Activated CD4-positive, alpha-beta T cell treated with anti-CD3 and anti-CD28 coated beads, Interleukin-2, amount 50 U/mL, for 24 hours (primary cell): Measurements from ENCODE around the gene SNTB2.
"Not testable (repeated sequence)": the region's sequence is repeated elsewhere in the genome, so short reads cannot be mapped to it uniquely, and the experiment has no call there.

Experiments used
- DNase-seq, 2 donors: peaks; one replicate each; pipeline ENCODE4 v3.0.0-alpha.2; 2020; ENCODE audit warnings: low read depth in 1 of 2, low spot score in 1 of 2

Gene SNTB2

DNA sequence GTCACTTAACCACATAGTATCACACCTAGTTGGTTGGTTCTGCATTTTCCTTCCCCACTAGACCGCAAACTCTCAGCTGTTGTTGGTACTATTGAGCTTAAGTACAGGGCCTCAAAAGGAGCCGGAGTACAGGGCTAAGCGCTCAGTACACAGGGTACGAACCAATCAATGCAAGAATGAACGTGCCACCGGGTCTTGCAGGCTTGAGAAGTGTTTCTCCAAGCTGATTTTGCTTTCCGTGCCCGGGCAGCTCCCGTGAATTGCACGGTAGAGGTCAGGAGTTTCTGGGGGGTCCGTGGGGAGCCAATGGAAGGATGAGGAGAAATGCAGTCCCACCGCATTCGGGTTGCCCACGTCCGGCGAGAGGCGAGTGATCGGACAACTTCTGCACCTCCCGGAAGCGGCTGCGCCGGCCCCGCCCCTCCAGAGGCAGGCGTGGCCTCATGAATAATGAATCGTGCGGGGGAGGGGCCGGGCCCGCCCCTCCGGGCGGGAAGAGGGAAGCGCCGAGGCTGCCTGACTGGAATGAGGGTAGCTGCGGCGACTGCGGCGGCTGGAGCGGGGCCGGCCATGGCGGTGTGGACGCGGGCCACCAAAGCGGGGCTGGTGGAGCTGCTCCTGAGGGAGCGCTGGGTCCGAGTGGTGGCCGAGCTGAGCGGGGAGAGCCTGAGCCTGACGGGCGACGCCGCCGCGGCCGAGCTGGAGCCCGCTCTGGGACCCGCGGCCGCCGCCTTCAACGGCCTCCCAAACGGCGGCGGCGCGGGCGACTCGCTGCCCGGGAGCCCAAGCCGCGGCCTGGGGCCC is at the start of gene SNTB2:
SNTB2 (plus strand) TSS at position 523 of the 804 bp plus-strand sequence; CDS start at position 526, 3 bp downstream.
- peak; percentile 60 to 64 for DNase-seq

DNA sequence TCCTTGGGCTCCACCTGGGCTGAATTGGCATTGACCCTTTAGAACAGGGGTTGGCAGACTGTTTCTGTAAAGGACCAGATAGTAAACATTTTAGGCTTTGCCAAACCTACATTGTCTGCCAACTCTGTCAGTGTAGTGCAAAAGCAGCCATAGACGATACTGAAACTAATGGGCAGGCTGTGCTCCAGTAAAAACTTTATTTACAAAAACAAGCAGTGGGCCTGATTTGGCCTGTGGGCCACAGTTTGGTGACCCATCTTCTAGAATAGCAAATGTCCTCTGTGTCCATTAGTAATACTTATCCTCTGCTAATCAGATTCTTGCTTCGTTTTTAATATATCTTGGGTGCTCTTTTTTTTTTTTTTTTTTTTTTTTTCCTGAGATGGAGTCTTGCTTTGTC is 48.4 kb upstream of the SNTB2 start:
- no peak for DNase-seq

DNA sequence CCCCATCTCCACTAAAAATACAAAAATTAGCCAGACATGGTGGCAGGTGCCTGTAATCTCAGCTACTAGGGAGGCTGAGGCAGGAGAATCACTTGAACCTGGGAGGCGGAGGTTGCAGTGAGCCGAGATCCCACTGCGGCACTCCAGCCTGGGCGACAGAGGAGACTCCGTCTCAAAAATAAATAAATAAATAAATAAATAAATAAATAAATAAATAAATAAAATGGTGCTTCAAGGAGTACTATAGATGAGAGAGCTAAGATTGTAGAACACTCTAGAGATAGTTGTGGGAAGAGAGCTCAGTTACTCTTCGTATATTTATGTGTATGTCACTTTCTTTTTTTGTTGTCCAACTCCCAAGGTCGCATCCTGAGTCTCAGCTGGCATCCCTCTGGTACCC is 47.5 kb upstream of the SNTB2 start:
- not testable (repeated sequence) for DNase-seq

DNA sequence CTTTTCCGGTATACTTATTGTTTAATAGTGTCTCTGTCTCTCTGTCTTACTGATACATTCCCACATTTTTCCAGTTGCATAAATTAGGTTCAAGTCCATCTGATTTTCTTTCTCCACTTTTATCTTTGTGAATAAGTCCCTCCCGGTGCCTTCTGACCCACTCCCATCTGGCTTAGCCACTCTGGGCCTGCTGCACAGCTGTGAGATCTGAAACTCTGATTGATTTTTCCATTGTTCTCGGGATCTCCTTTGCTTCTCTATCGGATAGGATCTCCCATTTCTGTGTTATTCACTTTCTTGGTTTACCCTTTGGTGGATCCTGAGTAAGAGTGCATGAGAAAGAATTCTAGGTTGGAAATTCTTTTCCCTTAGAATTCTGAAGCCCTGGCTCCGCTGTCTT is 46.0 kb upstream of the SNTB2 start:
- no peak for DNase-seq

DNA sequence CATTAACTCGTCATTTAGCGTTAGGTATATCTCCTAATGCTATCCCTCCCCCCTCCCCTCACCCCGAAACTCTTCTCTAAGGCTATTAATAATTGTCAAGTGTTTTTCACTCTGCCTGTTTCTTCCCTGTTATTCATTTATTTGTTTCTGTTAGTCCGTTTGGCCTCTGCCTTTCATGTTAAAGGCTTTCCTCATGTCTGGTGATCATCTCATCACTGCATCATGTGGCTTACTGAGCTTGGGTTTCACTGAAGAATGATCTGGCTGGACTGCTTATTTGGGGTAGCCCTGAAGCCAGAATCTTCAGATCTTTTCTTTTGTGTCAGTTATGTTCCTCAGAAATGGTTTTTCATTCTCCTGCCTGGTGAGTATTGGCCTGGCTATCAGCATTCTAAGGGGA is 45.0 kb upstream of the SNTB2 start:
- DNase-seq, result no peak

DNA sequence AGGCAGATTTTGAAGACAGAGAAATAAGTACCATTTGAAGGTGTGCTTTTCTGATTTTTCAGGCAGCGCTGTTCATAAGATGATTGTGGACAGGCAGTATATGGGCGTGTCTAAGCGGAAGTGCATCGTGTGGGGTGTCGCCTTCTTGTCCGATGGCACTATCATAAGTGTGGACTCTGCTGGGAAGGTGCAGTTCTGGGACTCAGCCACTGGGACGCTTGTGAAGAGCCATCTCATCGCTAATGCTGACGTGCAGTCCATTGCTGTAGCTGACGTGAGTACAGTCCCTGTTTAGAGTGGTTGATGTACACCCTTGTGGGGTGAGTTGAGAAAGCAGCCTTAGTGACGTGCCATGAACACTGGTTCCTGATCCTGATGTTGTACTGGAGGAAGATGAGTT is 43.8 kb upstream of the SNTB2 start:
- DNase-seq, result no peak

DNA sequence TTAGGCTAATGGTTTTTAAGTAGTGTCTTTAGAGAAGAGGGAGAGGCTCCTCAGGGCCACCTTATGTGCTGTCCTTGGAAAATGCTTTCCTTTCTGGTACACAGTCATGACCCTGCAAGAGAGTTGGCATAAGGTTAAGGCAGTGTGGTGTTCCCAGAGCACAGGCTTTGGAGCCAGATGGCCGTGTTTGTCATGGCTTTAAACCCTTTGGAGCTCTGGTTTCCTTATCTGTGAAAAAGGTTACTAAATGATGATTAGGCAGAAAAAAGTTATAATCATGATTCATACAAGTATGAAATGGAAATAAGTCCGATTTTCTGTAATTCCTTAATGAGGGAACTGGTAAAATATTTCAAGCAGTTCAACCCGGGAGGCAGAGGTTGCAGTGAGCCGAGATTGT is 41.3 kb upstream of the SNTB2 start:
- DNase-seq, result no peak

DNA sequence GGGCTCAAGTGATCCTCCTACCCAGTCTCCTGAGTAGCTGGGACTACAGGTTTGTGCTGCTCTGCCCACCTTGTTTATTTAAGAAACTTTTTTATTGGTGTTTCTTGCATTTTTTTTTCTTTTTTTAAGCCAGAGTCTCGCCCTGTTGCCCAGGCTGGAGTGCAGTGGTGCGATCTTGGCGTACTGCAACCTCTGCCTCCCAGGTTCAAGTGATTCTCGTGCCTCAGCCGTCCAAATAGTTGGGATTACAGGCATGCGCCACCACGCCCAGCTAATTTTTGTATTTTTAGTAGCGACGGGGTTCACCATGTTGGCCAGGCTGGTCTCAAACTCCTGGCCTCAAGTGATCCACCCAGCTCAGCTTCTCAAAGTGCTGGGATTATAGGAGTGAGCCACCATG is 37.3 kb upstream of the SNTB2 start:
- not testable (repeated sequence) for DNase-seq

DNA sequence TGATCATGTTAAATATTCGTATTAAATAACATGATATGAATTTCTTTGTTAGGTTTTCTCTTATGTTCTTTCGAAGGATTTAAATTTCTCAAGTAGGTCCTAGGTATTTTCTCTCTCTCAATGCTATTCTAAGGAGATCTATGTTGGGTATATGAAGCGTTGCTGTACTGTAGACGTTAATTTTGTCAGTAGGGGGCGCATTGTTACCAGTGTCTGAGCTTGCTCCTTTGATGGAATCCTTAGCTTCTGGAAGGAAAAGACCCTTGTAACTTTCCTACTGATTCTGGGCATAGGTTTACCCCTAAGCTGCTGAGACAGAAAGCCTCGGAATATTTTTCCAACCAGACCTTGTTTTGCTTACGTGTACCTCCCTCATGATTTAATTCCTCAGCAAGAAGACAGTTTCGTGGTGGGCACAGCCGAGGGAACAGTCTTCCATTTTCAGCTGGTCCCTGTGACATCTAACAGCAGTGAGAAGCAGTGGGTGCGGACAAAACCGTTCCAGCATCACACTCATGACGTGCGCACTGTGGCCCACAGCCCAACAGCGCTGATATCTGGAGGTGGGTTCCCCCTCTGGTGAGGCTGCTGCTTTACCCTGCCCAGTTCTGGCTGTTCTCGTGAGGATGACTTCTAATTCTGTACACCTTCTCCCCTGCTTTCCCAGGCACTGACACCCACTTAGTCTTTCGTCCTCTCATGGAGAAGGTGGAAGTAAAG is 36.7 kb upstream of the SNTB2 start:
- peak in 1 of 2 donors; percentile 57 for DNase-seq

DNA sequence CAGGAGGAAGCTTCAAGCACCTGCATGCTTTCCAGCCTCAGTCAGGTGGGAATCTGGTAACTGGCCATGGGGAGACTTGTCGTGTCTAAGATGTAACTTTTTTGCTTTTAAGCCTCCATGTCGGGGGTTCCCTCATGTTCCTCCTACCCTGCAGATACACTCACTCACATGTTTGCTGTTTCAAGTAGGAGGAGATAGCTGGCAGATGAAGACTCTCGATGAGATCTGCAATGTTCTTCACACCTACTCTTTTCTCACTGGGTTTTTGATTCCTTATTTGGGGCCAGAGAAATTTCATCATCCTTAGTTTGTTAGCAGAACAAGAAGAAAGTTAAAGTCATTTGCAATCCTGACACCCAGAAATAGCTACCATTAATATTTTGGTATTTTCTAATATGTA is 29.8 kb upstream of the SNTB2 start:
- DNase-seq, result no peak

DNA sequence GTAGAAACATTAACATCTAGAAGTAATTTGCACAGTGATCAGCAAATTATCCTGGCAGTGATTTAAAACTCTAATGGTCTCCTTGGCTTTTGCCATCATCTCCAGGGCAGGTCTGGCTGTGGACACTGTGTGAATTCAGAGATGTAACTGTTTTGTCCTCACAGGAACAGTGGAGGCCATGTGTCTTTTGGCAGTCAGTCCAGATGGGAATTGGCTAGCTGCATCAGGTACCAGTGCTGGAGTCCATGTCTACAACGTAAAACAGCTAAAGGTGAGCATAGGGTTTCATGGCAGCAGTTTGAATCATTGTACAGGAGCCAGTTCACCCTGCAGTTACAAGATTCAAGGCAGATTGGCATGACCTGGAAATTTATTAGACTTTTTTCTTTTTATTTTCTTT is 26.8 kb upstream of the SNTB2 start:
- no peak for DNase-seq

DNA sequence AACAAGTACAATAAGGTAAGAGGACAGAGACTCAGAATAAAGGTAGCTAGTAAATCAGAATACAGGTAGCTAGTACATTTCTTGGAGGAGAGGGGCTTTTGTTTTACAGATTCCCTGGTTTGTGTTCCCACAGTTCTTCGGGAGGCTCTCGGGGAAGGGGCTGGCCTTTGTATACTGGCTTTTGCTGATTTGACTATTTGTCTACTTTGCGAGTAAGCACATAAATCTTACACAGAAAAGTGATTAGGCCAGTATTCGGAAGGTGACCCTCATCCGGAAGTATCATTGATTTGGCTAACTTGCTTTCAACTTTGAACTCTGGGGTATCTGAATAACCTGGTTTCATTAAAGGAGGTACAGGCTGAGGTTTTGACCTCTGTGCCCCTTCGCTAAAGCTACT is 21.4 kb upstream of the SNTB2 start:
- DNase-seq, result no peak

DNA sequence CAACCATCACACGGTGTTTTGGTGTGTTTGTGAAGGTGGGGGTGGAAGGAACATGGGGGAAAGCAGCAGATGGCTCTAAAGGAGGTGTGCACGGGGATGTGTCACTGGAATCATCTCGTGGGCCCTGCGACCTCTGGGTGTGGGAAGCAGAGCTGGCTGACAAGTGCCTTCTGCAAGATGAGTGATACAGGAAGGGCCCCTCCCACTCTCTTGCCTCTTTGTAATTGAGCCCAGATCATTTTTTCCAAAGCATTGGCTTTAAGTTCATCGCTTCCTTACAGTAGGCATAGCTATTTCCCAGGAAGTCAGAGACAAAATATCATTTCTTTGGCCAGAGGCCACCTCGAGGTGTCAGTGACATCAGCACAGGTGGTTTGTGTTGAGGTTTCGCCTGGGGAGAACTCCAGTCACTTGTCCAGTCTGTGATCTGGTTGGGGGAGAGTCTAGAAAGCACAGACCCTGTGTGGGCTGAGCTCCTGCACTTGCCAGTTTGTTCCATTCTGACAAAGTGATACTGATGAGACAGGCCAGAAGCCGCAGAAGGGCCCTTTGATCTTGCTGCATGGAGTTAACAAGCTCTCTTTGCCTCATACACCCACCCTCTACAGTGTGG is 20.6 kb upstream of the SNTB2 start:
- peak; percentile 57 to 81 for DNase-seq

DNA sequence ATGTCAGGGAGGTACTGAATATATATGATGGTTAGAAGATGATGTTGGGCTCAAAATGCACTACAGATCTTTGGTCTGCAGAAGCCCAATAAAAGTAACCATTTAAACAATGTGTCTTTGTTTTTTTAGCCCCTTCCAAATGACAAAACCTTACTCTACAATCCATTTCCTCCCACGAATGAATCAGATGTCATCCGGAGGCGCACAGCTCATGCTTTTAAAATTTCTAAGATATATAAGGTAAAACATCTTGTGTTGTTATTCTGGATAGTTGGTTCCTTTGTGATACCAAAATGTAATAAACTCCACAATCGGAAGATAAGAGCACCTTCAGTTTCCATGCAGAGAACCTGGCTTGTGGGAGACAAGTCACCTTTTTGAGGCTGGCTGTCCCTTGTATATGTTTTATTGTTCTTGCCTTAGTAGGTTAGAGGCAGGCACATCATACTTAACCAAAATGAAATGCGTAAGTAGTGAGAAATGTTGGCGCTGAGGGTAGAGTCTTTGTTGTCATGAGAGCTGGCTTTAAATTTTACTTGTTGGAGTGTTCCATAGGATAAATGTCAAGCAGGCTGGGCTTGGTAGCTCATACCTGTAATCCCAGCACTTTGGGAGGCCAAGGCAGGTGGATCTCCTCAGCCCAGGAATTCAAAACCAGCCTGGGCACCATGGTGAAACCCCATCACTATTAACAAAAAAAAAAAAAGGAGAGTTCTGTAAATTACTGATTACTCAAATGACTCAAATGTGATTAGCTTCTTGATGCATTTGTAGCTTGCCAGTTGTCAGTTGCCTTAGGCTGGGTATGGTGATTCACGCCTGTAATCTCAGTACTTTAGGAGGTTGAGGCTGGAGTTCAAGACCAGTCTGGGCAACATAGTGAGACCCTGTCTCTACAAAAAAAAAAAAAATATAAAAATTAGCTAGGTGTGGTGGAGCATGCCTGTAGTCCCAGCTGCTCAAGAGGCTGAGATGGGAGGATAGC is 19.7 kb upstream of the SNTB2 start:
- DNase-seq, result no peak

DNA sequence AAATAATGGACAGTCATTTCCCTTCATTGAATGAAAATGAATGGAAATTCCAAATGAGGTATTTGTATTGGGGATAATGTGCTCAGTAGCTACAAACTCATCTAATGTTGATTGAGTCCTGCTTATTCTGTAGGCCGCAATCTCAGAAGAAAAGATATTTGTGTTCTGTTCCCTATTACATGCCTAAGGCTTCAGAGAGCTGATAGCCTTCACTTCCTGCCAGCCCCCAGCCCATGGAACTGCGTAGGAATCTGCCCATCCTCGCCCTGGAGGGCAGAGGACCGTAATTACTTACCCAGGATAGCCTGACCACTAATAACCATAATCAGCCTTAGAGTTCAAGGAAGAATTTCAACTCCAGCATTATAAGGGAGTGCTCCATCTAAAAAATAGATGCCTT is 17.9 kb upstream of the SNTB2 start:
- no peak for DNase-seq

DNA sequence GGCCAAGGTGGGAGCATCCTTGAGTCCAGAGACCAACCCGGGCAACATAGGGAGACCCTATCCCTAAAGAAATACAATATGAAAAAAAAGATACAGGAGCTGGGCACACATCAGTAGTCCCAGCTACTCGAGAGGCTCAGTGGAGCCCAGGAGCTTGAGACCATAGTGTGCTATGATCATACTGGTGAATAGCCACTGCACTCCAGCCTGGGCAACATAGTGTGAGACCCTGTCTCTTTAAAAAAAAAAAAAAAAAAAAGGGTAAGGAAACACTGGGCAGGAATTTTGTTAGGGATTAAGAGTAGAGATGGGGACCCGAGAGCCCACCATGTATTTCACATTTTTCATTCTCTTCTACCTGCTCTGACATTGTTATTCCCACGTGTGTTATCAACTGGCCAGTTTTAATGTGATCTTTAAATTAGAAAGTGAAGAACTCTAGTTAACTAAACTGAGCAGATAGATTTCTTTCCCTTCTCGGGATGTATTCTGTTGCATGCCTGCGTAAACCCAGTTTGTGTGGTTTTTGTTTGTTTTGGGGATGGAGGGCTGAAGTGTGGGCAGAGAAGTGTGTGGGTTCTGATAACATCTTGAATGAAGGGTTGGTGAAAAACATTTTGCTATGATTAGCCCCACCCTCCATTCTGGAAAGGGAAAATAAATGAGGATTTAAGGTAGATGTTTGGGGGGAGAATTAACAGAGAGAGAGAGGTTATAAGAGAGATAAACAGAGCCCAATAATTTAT is 17.2 kb upstream of the SNTB2 start:
- DNase-seq, result no peak

DNA sequence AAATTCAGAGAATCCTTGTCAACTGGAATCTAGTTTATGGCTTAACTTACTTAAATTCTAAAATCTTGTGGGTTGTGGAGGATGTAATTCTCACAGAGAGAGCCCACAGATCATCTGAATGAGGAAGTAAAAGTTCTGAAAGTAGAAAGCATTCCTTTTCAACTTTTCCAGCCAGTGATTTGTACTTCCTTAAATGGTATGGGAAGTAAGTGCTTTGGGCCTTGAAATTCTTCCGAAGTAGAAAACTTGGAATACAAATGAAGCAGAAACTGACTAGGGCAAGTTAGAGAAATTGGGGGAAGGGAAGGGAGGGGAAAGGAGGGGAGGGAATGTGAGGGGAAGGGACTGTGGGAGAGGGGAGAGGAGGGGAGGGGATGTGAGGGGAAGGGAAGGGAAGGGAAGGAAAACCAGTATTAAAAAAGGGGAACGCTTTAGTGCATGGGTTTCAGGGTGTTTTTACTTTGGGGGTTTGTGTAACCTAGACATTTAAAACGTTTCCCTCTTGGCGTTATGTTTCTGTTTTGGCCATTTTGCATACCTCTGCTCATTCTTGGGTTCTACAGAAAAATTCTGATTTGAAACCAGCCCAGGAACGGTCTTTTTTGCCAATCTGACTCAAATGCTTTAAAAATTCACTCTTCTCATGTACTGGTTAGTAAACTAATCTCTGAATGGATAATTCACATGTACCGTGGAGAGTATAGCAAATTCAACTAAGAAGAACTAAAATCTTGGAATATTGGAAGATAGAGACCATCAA is 15.5 kb upstream of the SNTB2 start:
- DNase-seq, result no peak

DNA sequence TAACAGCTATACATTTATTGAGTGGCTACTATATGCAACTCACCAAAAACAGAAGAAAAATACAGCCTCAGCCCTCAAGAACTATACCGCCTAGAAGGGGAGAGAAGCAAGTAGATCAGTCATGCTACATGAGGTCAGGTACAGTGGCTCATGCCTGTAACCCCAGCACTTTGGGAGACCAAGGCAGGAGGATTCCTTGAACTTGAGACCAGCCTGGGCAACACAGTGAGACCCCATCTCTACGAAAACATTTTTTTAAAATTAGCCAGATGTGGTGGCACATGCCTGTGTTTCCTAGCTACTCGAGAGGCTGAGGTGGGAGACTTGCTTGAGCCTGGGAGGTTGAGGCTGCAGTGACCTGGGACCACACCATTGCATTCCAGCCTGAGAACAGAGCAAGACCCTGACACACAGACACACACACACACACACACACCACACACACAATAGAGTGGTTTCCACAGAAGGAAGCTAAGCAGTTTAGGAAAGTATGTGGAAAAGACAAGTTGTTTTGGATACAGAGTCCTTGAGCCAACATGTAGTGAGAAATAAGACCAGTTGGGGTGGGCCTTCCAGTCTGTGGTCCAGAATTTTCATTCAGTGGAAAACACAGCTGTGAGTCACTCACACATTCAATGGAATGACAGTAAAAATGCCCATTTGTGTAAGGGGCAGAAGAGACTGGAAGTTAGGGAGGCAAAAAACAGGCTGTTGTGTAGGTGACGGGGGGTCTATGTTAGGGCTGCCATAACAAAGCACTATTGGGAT is 10.7 kb upstream of the SNTB2 start:
- DNase-seq, result no peak
